SK-N-SH (cell line): ENCODE data around the gene SLC26A5.

ENCODE experiments used
- CTCF ChIP-seq: fragments of 200-600 bp; sonication (generic); IDR thresholded peaks from 2 replicates; pipeline ENCODE4 v1.6.1; 2017; ENCODE audit warnings: antibody characterized with exemption, mild to moderate bottlenecking, moderate library complexity
- EZH2phosphoT487 ChIP-seq: fragments of 200-600 bp; sonication (generic); IDR thresholded peaks from 2 replicates; pipeline ENCODE4 v1.6.1; 2017; ENCODE audit warnings: low read depth, mixed run types, mild to moderate bottlenecking, antibody characterized with exemption, moderate library complexity, borderline replicate concordance
- IRF3 ChIP-seq: fragments of 150-350 bp; IDR thresholded peaks from 2 replicates; pipeline ENCODE4 v1.6.1; 2016; ENCODE audit warnings: mild to moderate bottlenecking, low read depth, low read length
- MAX ChIP-seq: IDR thresholded peaks from 2 replicates; pipeline ENCODE4 v1.4.0; 2012; ENCODE audit warnings: low read depth
- NRF1 ChIP-seq: IDR thresholded peaks from 2 replicates; pipeline ENCODE4 v1.6.1; 2012; ENCODE audit warnings: low read depth, mild to moderate bottlenecking, low read length
- POLR2AphosphoS5 ChIP-seq: IDR thresholded peaks from 2 replicates; pipeline ENCODE4 v1.6.1; 2012; ENCODE audit warnings: low read depth, low read length
- REST ChIP-seq: IDR thresholded peaks from 2 replicates; pipeline ENCODE4 v1.6.1; 2012; ENCODE audit warnings: mild to moderate bottlenecking, low read depth, low read length, moderate library complexity
- SIN3A ChIP-seq: IDR thresholded peaks from 2 replicates; pipeline ENCODE4 v1.6.1; 2012; ENCODE audit warnings: low read depth, mild to moderate bottlenecking, low read length, moderate library complexity, borderline replicate concordance
- USF2 ChIP-seq: fragments of 150-350 bp; IDR thresholded peaks from 2 replicates; pipeline ENCODE4 v1.6.1; 2017; ENCODE audit warnings: antibody characterized with exemption, low read length, low read depth, borderline replicate concordance
- YY1 ChIP-seq: IDR thresholded peaks from 2 replicates; pipeline ENCODE4 v1.4.0; 2012; ENCODE audit warnings: low read depth, mild to moderate bottlenecking

- TF ChIP-seq CTCF: no peak
- no peak for TF ChIP-seq IRF3
- no peak for TF ChIP-seq USF2
- no peak for TF ChIP-seq YY1
- no peak for TF ChIP-seq MAX
- no peak for TF ChIP-seq NRF1
- no peak for TF ChIP-seq SIN3A
- no peak for TF ChIP-seq REST
- no peak for TF ChIP-seq POLR2AphosphoS5
- TF ChIP-seq EZH2phosphoT487: no peak
Measured at GRCh38 chr7:103341466-103341865, 104.5 kb downstream of the SLC26A5 start.
